ENCODE measurements around the gene MIA2. TPM values are rescaled to one million over a fixed set of nuclear protein-coding genes. Genes with fewer than 3 reads are reported as not detected.

Gene MIA2
- total and polyA plus RNA-seq, 9 donors = 11.7 to 21.9 (median 19.5) TPM

GRCh38 chr14:39316830-39317553 is 83.3 kb downstream of the MIA2 start:
- TF ChIP-seq POLR2A (IDR thresholded peaks at IDR 0.05) (no peak), CTCF (IDR thresholded peaks at IDR 0.05) (no peak), EP300 (IDR thresholded peaks at IDR 0.05) (no peak)
- intact Hi-C loops (cut with DNase I) = no loop called here
- WGBS, 3 donors = 91 to 94% (median 93%) methylated on average over 8 of the region's 8 CpGs
- Histone ChIP-seq H3K27me3 (no peaks in the 10 kb centered on the region), H3K27ac (no peak overlapping the region), H3K36me3 (no peaks in the 10 kb centered on the region), H3K9me3 (no peaks in the 10 kb centered on the region), H3K4me1 (ENCODE audit: insufficient read depth) (no peaks in the 10 kb centered on the region), H3K4me3 (no peak overlapping the region)
- no peak for DNase-seq

- Histone ChIP-seq H3K36me3 (no peaks in the 10 kb centered on the region), H3K27ac (no peak overlapping the region), H3K9me3 (no peaks in the 10 kb centered on the region), H3K27me3 (no peaks in the 10 kb centered on the region), H3K4me1 (ENCODE audit: insufficient read depth) (no peaks in the 10 kb centered on the region), H3K4me3 (no peak overlapping the region)
- no peak for DNase-seq
- intact Hi-C loops (cut with DNase I) = no loop called here
- WGBS, 3 donors = 88 to 93% (median 92%) methylated on average over 2 of the region's 2 CpGs
- TF ChIP-seq EP300 (IDR thresholded peaks at IDR 0.05) (no peak), CTCF (IDR thresholded peaks at IDR 0.05) (no peak), POLR2A (IDR thresholded peaks at IDR 0.05) (no peak)
Measured at GRCh38 chr14:39318574-39318973, 84.9 kb downstream of the MIA2 start.

GRCh38 chr14:39319381-39319780 is 85.7 kb downstream of the MIA2 start:
- Histone ChIP-seq H3K4me3 (no peak overlapping the region), H3K9me3 (no peaks in the 10 kb centered on the region), H3K27ac (no peak overlapping the region), H3K27me3 (no peaks in the 10 kb centered on the region), H3K36me3 (no peaks in the 10 kb centered on the region), H3K4me1 (ENCODE audit: insufficient read depth) (no peaks in the 10 kb centered on the region)
- TF ChIP-seq EP300 (IDR thresholded peaks at IDR 0.05) (no peak), POLR2A (IDR thresholded peaks at IDR 0.05) (no peak)
- intact Hi-C loops (cut with DNase I) = no loop called here
- no peak for DNase-seq

GRCh38 chr14:39320318-39320717 is 86.6 kb downstream of the MIA2 start:
- intact Hi-C loops (cut with DNase I) = no loop called here
- no peak overlapping the region for H3K4me3 ChIP-seq
- no peaks in the 10 kb centered on the region for H3K4me1 ChIP-seq (ENCODE audit: insufficient read depth)
- TF ChIP-seq CTCF (IDR thresholded peaks at IDR 0.05) (no peak), POLR2A (IDR thresholded peaks at IDR 0.05) (no peak), EP300 (IDR thresholded peaks at IDR 0.05) (no peak)
- H3K36me3 ChIP-seq = no peaks in the 10 kb centered on the region
- H3K9me3 ChIP-seq = no peaks in the 10 kb centered on the region
- WGBS, 3 donors = 95 to 99% (median 98%) methylated on average over 1 of the region's 1 CpG
- H3K27me3 ChIP-seq = no peaks in the 10 kb centered on the region
- no peak for DNase-seq
- no peak overlapping the region for H3K27ac ChIP-seq

GRCh38 chr14:39322807-39323206 is 89.1 kb downstream of the MIA2 start:
- TF ChIP-seq POLR2A (IDR thresholded peaks at IDR 0.05) (no peak), EP300 (IDR thresholded peaks at IDR 0.05) (no peak), CTCF (IDR thresholded peaks at IDR 0.05) (no peak)
- DNase-seq = no peak
- Histone ChIP-seq H3K27ac (no peak overlapping the region), H3K4me1 (ENCODE audit: insufficient read depth) (no peaks in the 10 kb centered on the region), H3K9me3 (no peaks in the 10 kb centered on the region), H3K27me3 (no peaks in the 10 kb centered on the region), H3K36me3 (no peaks in the 10 kb centered on the region), H3K4me3 (no peak overlapping the region)
- intact Hi-C loops (cut with DNase I) = no loop called here

Measured in ovary (tissue), 9 donors.